Stomach (tissue), 4 donors: Measurements from ENCODE around the gene ZNF419.

ENCODE experiments used
- EP300 ChIP-seq: sonication (generic); formaldehyde crosslinking; IDR thresholded peaks from one replicate; pipeline ENCODE4 v1.6.1; 2017; ENCODE audit warnings: antibody characterized with exemption
- POLR2A ChIP-seq, 4 donors: fragments of 450-650 bp; IDR thresholded peaks; one replicate each; pipeline ENCODE4 v1.6.1; 2016; ENCODE audit warnings: antibody characterized with exemption in 4 of 4, control low read depth in 2 of 4, mild to moderate bottlenecking in 1 of 4, moderate library complexity in 1 of 4
- TF ChIP-seq, protein P1 (sequence below), 7 experiments: fragments of 450-650 bp in 4 of 7; fragments of 200-600 bp in 3 of 7; sonication (generic) in 3 of 7; IDR thresholded peaks; one replicate each; pipeline ENCODE4 v1.5.1; 2016 to 2019; ENCODE audit warnings: antibody characterized with exemption in 7 of 7, control low read depth in 2 of 7, mild to moderate bottlenecking in 1 of 7

DNA sequence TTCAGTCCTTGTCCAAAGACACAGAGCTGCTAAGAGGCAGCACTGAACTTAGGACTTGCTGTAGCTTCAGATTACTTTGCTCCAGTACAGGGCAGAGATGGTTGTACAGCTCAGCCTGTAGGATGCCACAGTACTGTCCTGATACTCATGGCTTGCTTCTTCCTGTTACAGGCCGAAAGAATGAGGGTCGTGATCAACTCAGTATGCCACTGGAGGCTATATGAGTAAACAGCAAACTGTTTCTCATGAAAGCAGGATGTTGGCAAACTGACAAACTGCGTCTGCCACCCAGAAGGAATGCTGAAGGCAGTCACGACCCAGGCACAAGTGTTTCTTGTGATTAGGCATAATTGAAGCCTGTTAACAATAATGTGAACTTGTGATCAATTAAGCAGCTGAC lies 49.6 kb upstream of the ZNF419 start:
- TF ChIP-seq EP300 (no peak), POLR2A (IDR thresholded peaks at IDR 0.05) (no peak)
- TF ChIP-seq, protein P1, sequence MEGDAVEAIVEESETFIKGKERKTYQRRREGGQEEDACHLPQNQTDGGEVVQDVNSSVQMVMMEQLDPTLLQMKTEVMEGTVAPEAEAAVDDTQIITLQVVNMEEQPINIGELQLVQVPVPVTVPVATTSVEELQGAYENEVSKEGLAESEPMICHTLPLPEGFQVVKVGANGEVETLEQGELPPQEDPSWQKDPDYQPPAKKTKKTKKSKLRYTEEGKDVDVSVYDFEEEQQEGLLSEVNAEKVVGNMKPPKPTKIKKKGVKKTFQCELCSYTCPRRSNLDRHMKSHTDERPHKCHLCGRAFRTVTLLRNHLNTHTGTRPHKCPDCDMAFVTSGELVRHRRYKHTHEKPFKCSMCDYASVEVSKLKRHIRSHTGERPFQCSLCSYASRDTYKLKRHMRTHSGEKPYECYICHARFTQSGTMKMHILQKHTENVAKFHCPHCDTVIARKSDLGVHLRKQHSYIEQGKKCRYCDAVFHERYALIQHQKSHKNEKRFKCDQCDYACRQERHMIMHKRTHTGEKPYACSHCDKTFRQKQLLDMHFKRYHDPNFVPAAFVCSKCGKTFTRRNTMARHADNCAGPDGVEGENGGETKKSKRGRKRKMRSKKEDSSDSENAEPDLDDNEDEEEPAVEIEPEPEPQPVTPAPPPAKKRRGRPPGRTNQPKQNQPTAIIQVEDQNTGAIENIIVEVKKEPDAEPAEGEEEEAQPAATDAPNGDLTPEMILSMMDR (IDR thresholded peaks at IDR 0.05), result no peak
